Glomerular visceral epithelial cell (primary cell): ENCODE results near the gene GOLPH3L.
"Not testable (repeated sequence)": the region's sequence is repeated elsewhere in the genome, so short reads cannot be mapped to it uniquely, and the experiment has no call there.

Experiments used
- DNase-seq: peaks from one replicate; pipeline ENCODE4 v3.0.0-alpha.2; 2016; ENCODE audit errors: extremely low spot score

Gene GOLPH3L

GRCh38 chr1:150696995-150697927, at the start of gene GOLPH3L:
TSS of gene GOLPH3L (minus strand) at chr1:150697154. CDS start at chr1:150694838, 2,316 bp downstream.
- DNase-seq: peak; percentile 99

DNA sequence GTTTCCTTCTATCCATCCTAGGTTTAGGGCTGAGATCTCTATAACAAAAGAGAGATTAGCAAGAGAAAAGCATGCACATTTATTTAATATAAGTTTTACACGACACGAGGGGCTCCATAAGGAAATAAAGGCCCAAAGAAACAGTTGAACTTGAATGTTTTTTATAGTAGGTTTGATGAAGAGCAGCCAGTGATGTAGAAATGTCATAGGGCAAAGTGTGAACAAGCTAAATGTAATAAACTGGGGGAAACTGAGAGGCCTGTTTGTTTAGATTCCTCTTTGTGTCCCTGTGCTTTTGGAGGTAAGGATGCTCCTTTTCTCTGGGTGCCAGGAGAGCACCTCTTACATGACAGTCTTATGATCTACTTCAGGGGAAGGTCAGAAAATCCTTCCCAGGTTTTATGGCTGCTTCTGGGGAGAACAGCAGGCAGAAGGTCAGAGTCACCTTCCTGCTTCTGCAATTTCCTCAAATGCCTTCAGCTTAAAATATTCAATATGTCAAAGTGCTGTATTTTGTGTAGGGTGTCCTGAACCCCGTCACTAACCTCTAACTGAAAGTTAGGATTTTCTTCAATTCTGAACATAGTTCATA, 33.3 kb upstream of the GOLPH3L start:
- no peak for DNase-seq

DNA sequence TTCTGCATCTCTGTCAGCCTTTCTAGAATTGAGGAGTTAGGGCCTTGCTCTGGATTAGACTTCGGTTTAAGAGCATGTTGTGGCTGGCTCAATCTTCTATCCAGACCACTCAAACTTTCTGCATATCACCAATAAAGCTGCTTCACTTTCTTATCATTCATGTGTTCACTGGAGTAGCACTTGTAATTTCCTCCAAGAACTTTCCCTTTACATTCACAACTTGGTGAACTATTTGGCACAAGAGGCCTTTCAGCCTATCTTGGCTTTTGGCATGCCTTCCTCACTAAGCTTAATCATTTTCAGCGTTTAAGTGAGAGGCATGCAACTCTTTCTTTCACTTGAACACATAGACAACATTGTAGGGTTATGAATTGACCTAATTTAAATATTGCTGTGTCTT, 27.4 kb upstream of the GOLPH3L start:
- DNase-seq: no peak

DNA sequence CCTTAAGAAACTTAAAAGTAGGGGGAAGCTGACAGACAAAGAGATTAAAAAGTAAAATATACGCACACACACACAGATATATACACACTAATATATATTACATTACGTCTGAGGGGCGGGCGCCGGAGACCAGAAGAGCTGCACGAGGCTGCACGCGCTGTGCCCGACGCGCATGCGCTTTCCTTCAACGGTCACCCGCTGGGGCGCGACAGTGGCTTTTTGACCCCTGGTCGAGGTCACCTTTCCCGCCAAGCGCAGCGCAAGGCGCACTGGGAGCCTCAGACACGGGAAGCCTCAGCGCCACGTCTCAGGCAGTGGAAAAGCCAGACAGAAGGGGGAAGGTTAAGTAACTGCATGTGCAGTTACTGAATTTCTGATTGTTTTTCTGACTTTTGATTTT, 23.7 kb upstream of the GOLPH3L start, which contains the start of gene HORMAD1:
TSS of gene HORMAD1 (minus strand) at position 193 of the 400 bp plus-strand sequence. CDS start 1,390 bp downstream, outside the sequence.
- DNase-seq: no peak

DNA sequence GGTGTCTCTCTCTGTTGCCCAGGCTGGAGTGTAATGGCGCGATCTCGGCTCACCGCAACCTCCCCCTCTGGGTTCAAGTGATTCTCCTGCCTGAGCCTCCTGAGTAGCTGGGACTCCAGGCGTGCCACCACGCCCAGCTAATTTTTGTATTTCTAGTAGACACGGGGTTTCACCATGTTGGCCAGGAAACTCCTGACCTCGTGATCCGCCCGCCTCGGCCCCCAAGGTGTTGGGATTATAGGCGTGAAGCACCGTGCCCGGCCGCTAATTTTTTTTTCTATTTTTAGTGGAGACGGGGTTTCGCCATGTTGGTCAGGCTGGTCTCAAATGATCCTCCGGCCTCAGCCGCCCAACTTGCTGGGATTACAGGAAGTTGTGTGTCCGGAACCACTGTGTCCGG, 23.1 kb upstream of the GOLPH3L start:
- DNase-seq: no peak

DNA sequence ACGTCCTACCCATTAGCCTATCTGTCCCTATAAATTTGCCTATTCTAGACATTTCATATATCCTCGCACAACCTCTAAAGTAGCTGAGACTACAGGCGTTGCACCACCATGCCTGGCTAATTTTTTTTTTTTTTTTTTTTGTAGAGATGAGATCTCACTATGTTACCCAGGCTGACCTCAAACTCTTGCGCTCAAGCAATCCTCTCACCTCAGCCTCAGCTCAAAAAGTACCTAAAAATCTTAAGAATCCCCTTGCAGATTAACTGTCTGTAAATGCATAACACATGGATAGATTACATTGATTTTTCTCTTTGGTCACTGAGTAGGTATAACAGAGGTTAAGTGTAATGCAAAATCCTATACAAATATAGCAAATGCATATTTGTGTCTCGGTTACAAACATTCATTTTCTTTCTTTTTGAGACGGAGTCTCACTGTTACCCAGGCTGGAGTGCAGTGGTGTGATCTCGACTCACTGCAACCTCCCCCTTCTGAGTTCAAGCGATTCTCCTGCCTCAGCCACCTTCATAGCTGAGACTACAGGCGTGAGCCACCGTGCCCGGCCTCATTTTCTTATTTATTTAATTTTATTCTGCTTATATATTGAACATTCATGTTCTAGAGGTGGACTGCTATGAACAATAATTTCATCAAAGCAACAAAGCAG, 21.4 kb upstream of the GOLPH3L start:
- no peak for DNase-seq

GRCh38 chr1:150709031-150709430, 12.1 kb upstream of the GOLPH3L start:
- DNase-seq: not testable (repeated sequence)

DNA sequence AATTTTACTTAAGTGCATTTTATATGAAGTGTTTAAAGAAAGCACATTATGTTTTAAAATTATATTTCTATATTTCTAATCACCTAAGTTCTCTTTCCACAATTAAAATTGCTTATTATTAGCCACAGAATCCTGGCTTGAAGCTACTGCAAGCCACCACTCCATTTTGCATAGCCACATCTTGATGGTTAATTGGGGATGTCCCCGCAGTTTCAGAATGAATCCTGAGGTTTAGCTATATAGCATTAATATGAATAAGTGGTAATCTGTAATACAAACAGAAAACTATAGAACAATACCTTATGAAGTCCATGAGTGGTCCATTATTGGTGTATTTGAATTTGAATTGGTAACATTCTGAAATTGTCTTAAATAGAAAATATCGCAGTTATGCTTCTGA, 11.6 kb upstream of the GOLPH3L start:
- no peak for DNase-seq

DNA sequence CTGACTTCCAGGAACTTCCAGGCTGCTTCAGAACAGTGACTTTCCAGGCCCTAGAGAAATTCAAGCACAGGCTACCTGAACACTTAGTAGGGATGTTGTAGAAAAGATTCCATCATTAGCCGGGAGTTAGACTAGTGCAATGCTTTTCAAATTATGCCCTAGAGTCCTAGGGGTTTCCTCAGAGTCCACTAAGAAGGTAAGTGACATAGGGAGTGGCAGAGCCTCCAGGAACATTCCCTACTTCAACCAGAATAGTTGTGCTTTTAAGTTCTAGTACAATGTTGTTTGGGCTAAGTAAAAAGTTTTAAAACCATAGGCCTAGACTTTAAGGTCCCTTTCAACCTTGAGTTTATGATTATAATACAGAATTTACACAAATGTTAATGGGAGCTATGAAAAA, 9.1 kb upstream of the GOLPH3L start:
- no peak for DNase-seq

DNA sequence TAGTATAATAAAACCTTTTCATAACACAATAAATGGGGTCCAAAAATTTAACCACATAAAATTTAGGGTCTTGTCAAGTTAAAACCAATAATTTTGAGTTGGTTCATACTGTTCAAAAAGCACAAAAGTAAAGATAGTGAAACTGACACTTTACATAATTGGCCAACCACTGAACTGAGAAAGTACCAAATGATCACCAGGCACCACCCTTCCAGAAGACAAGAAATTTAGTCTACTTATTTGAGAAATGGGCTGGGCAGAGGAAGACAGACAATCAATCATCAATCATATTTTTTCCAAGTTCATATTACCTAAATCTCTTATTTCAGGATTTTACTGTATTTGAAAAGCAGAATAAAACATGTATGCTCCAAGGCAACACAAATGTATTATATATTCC, 6.5 kb upstream of the GOLPH3L start:
- no peak for DNase-seq

GRCh38 chr1:150696590-150696989, 364 bp downstream of the GOLPH3L start:
- DNase-seq: peak; percentile 10

DNA sequence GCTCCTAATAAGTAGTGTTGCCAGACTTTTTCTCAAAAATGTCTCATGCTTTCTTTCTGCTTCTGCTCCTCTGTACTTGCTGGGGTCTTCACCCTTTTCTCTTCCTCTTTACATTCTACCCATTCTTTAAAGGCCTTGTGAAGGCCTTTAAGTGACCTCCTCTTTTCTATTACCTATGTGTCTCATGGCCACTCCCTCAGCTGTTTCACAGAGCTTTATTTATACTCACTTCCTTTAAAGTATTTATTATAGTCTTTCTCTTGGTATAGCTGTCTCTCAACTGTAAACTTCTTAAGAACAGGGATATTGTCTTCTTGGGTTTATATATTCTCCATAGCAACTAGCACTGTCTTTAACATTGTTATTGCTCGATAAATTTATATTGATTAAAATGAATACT, 792 bp downstream of the GOLPH3L start:
- DNase-seq: peak; percentile 11

- no peak for DNase-seq
Observed at GRCh38 chr1:150695561-150695960, 1.4 kb downstream of the GOLPH3L start.

DNA sequence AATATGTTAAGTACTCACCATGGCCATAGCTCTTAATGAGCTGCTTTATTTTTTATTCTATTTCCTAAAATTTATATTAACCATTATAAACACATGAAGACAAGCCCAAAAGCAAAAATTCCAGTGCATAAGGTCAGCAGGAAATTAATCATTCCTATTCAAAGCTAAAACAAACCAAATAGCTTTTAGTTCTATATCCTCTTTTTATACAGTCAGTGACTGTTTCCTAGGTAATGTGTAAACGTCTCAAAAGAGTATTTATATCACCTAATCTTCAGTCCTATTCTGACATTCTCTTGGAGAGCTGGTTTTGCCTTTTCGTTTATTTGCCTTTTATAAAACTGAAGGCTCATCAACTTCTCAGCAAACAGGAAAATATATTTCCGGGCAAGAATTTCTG, 4.2 kb downstream of the GOLPH3L start:
- no peak for DNase-seq

- DNase-seq: no peak
Observed at GRCh38 chr1:150688763-150689162, 8.2 kb downstream of the GOLPH3L start.

DNA sequence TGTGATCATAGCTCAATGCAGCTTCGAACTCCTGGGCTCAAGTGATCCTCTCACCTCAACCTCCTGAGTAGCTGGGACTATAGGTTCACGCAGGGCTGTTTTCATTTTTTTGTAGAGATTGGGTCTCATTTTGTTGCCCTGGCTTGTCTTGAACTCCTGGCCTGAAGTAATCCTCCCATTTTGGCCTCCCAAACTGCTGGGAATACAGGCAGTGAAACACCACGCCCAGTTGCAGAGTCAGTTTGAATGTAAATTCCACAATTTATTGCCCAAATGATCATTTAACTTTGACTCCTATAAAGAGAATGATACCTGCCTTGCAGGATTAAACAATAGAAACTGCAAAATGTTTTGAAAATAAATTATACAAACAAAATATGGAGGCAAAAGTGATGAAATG, 10.7 kb downstream of the GOLPH3L start:
- no peak for DNase-seq

DNA sequence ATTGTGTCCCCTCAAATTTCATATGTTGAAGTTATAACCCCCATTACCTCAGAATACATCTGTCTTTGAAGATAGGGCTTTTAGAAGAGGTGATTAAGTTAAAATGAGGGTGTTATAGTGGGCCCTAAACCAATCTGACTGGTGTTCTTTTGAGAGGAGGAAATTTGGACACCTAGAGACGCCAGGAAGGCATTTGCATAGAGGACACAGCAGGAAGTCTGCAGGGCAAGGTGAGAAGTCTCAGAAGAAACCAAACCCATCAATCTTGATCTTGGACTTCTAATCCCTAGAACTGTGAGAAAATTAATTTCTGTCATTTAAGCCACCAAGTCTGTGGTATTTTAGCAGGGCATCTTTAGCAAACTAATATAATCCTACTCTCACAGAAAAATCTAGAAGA, 13.0 kb downstream of the GOLPH3L start:
- DNase-seq: no peak

DNA sequence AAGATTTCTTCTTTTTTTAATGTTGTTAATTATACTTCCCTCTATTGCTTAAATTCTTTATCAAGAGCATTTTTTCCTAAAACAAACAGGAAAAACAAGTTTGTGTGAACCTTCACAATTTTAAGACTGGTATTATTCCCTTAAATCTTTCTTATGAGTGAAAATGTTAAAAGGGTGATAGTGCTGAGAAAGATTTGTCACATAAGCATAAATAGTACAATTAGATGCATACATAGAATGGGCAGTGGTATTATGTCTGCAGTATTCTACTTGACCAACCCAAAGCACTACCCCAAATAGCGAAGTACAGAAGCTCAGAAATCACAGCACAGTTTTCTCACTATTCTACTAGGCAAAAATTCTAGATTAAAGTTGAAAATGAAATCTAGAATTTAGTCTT, 18.0 kb downstream of the GOLPH3L start:
- DNase-seq: no peak

- no peak for DNase-seq
Observed at GRCh38 chr1:150674881-150675280, 22.1 kb downstream of the GOLPH3L start.

DNA sequence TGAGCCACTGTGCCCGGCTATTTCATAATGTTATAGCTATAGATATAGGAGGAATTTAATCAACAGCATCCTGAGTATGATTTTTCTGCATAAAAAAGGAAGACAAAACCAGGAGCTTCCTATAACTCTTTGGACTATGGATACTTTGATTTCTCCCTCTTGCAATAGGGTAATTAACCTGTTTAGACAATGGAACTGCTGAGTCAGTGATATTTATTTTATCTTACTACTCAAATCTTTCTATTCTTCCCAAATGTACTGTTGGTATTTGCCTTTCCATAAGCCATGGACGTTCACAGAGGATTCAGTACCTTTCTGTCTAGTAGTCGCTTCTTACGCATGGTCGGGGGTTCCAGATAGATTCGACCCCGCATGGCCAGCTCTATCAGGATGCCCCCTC, 33.6 kb downstream of the GOLPH3L start:
- DNase-seq: no peak

- DNase-seq: no peak
Observed at GRCh38 chr1:150662811-150663210, 34.1 kb downstream of the GOLPH3L start.

GRCh38 chr1:150661156-150661555, 35.8 kb downstream of the GOLPH3L start:
- DNase-seq: no peak

GRCh38 chr1:150660584-150660983, 36.4 kb downstream of the GOLPH3L start:
- DNase-seq: no peak
